ENCODE measurements around the gene FGF6. TPM values are rescaled to one million over a fixed set of nuclear protein-coding genes. Genes with fewer than 3 reads are reported as not detected.

Gene FGF6
- total and polyA plus RNA-seq, 4 donors: not detected

- Histone ChIP-seq H3K9me3 (ENCODE audit: control insufficient read depth in 4 of 4, low read length in 3 of 4) (no peaks in the 10 kb centered on the region), H3K4me3 (ENCODE audit: low read depth in 1 of 3, low read length in 3 of 3) (no peak overlapping the region), H3K27ac (ENCODE audit: low read depth in 1 of 2, low read length in 2 of 2) (no peak overlapping the region), H3K27me3 (ENCODE audit: control insufficient read depth in 4 of 4, insufficient read depth in 4 of 4, low read length in 3 of 4) (peaks cover 0 to 8% (median 2%) of the 10 kb centered on the region in 4 donors), H3K36me3 (ENCODE audit: control insufficient read depth in 4 of 4, insufficient read depth in 3 of 4, low read depth in 1 of 4, low read length in 3 of 4) (no peaks in the 10 kb centered on the region), H3K9ac (ENCODE audit: low read depth in 1 of 2, low read length in 2 of 2) (no peak overlapping the region), H3K4me1 (ENCODE audit: control insufficient read depth in 4 of 4, insufficient read depth in 4 of 4, low read length in 3 of 4) (no peaks in the 10 kb centered on the region)
- TF ChIP-seq ATF3 (IDR thresholded peaks at IDR 0.05): no peak
- no peak for TF ChIP-seq FOXA1 (IDR thresholded peaks at IDR 0.05)
- TF ChIP-seq SP1 (IDR thresholded peaks at IDR 0.05): peak; percentile 17
- TF ChIP-seq NR2F2 (IDR thresholded peaks at IDR 0.05): peak; percentile 97
- 48% methylated on average over 15 of the region's 15 CpGs for WGBS
- DNase-seq (ENCODE audit: low spot score): no peak
These were observed 53.3 kb downstream of the FGF6 start for GRCh38 chr12:4392223-4392742.

GRCh38 chr12:4388662-4389061 is 57.0 kb downstream of the FGF6 start:
- 45% methylated on average over 2 of the region's 2 CpGs for WGBS
- peaks cover 0 to 3% (median 2%) of the 10 kb centered on the region in 4 donors for H3K27me3 ChIP-seq (ENCODE audit: control insufficient read depth in 4 of 4, insufficient read depth in 4 of 4, low read length in 3 of 4)
- H3K9ac ChIP-seq (ENCODE audit: low read depth in 1 of 2, low read length in 2 of 2): no peak overlapping the region
- H3K27ac ChIP-seq (ENCODE audit: low read depth in 1 of 2, low read length in 2 of 2): no peak overlapping the region
- no peak for DNase-seq (ENCODE audit: low spot score)
- no peaks in the 10 kb centered on the region for H3K9me3 ChIP-seq (ENCODE audit: control insufficient read depth in 4 of 4, low read length in 3 of 4)
- H3K4me3 ChIP-seq (ENCODE audit: low read depth in 1 of 3, low read length in 3 of 3): no peak overlapping the region
- no peaks in the 10 kb centered on the region for H3K36me3 ChIP-seq (ENCODE audit: control insufficient read depth in 4 of 4, insufficient read depth in 3 of 4, low read depth in 1 of 4, low read length in 3 of 4)
- TF ChIP-seq NR2F2 (IDR thresholded peaks at IDR 0.05) (peak; percentile 23), CTCF (IDR thresholded peaks at IDR 0.05; ENCODE audit: low read depth, low read length, missing input control) (no peak)
- H3K4me1 ChIP-seq (ENCODE audit: control insufficient read depth in 4 of 4, insufficient read depth in 4 of 4, low read length in 3 of 4): no peaks in the 10 kb centered on the region

GRCh38 chr12:4388032-4388431 is 57.6 kb downstream of the FGF6 start:
- Histone ChIP-seq H3K4me3 (ENCODE audit: low read depth in 1 of 3, low read length in 3 of 3) (no peak overlapping the region), H3K9me3 (ENCODE audit: control insufficient read depth in 4 of 4, low read length in 3 of 4) (no peaks in the 10 kb centered on the region)
- 25% methylated on average over 1 of the region's 1 CpG for WGBS

More at GRCh38 chr12:4388032-4388431, 57.6 kb downstream of the FGF6 start:
- no peak for DNase-seq (ENCODE audit: low spot score)
- Histone ChIP-seq H3K27me3 (ENCODE audit: control insufficient read depth in 4 of 4, insufficient read depth in 4 of 4, low read length in 3 of 4) (peaks cover 0 to 3% (median 2%) of the 10 kb centered on the region in 4 donors), H3K36me3 (ENCODE audit: control insufficient read depth in 4 of 4, insufficient read depth in 3 of 4, low read depth in 1 of 4, low read length in 3 of 4) (no peaks in the 10 kb centered on the region), H3K9ac (ENCODE audit: low read depth in 1 of 2, low read length in 2 of 2) (no peak overlapping the region), H3K4me1 (ENCODE audit: control insufficient read depth in 4 of 4, insufficient read depth in 4 of 4, low read length in 3 of 4) (no peaks in the 10 kb centered on the region), H3K27ac (ENCODE audit: low read depth in 1 of 2, low read length in 2 of 2) (no peak overlapping the region)
- TF ChIP-seq TAF1 (conservative IDR thresholded peaks at IDR 0.05) (no peak), CTCF (IDR thresholded peaks at IDR 0.05; ENCODE audit: low read depth, low read length, missing input control) (no peak), JUND (IDR thresholded peaks at IDR 0.05) (no peak), RXRA (IDR thresholded peaks at IDR 0.05) (no peak), HNF4A (conservative IDR thresholded peaks at IDR 0.05) (no peak), HNF4G (IDR thresholded peaks at IDR 0.05) (no peak), ATF3 (IDR thresholded peaks at IDR 0.05) (no peak), ZBTB33 (IDR thresholded peaks at IDR 0.05) (no peak), FOXA1 (IDR thresholded peaks at IDR 0.05) (no peak), REST (IDR thresholded peaks at IDR 0.05) (no peak), EGR1 (IDR thresholded peaks at IDR 0.05; ENCODE audit: low read depth in 2 of 2) (no peak), RAD21 (IDR thresholded peaks at IDR 0.05) (no peak)

Data from liver (tissue), 9 donors.